Erythroblast (primary cell): ENCODE data around the gene RIMKLB.
"Not testable (repeated sequence)": the region's sequence is repeated elsewhere in the genome, so short reads cannot be mapped to it uniquely, and the experiment has no call there.

Experiments used
- GATA1 ChIP-seq: IDR thresholded peaks from 2 replicates; pipeline ENCODE4 v1.6.1; 2011; ENCODE audit warnings: low read depth, mild to moderate bottlenecking, control low read depth, low read length, moderate library complexity
- POLR2A ChIP-seq: IDR thresholded peaks from 2 replicates; pipeline ENCODE4 v1.6.1; 2011; ENCODE audit warnings: mild to moderate bottlenecking, low read length

GRCh38 chr12:8787206-8787605 is 89.4 kb downstream of the RIMKLB start:
- TF ChIP-seq POLR2A, GATA1: not testable (repeated sequence)
